ENCODE results near the gene MEGF8.

MEGF8 gene

DNA sequence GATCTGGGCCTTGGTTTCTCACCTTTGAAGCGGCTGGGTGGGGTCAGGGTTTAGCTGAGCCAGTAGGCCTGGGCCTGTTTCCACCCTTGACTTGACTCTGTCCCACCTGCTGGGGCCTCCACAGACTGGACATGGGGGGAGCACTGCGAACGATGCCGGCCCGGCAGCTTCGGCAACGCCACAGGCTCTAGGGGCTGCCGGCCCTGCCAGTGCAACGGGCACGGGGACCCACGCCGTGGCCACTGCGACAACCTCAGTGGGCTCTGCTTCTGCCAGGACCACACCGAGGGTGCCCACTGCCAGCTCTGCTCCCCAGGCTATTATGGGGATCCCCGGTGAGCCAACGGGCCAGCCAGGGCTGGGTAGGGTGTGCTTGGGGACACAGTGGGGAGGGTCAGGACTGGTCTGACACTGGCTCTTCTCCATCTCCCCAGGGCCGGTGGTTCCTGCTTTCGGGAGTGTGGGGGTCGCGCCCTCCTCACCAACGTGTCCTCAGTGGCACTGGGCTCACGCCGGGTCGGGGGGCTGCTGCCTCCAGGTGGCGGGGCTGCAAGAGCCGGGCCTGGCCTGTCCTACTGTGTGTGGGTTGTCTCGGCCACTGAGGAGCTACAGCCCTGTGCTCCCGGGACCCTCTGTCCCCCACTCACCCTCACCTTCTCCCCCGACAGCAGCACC, 28.0 kb downstream of the MEGF8 start:
- TF ChIP-seq SIN3A (IDR thresholded peaks at IDR 0.05; ENCODE audit: borderline replicate concordance, insufficient read depth, low read length) = no peak
- TF ChIP-seq, protein P1, sequence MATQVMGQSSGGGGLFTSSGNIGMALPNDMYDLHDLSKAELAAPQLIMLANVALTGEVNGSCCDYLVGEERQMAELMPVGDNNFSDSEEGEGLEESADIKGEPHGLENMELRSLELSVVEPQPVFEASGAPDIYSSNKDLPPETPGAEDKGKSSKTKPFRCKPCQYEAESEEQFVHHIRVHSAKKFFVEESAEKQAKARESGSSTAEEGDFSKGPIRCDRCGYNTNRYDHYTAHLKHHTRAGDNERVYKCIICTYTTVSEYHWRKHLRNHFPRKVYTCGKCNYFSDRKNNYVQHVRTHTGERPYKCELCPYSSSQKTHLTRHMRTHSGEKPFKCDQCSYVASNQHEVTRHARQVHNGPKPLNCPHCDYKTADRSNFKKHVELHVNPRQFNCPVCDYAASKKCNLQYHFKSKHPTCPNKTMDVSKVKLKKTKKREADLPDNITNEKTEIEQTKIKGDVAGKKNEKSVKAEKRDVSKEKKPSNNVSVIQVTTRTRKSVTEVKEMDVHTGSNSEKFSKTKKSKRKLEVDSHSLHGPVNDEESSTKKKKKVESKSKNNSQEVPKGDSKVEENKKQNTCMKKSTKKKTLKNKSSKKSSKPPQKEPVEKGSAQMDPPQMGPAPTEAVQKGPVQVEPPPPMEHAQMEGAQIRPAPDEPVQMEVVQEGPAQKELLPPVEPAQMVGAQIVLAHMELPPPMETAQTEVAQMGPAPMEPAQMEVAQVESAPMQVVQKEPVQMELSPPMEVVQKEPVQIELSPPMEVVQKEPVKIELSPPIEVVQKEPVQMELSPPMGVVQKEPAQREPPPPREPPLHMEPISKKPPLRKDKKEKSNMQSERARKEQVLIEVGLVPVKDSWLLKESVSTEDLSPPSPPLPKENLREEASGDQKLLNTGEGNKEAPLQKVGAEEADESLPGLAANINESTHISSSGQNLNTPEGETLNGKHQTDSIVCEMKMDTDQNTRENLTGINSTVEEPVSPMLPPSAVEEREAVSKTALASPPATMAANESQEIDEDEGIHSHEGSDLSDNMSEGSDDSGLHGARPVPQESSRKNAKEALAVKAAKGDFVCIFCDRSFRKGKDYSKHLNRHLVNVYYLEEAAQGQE (IDR thresholded peaks at IDR 0.05; ENCODE audit: insufficient read depth in 1 of 2, low read depth in 2 of 2, low read length in 2 of 2) = no peak
- TF ChIP-seq POLR2AphosphoS5 (IDR thresholded peaks at IDR 0.05; ENCODE audit: low read depth, low read length) = no peak
- no peak for TF ChIP-seq TAF1 (IDR thresholded peaks at IDR 0.05; ENCODE audit: borderline replicate concordance, insufficient read depth, low read length)
- no peak for TF ChIP-seq FOXP2 (optimal IDR thresholded peaks at IDR 0.05; ENCODE audit: borderline replicate concordance, extremely low read depth, extremely low read length, insufficient read depth)

DNA sequence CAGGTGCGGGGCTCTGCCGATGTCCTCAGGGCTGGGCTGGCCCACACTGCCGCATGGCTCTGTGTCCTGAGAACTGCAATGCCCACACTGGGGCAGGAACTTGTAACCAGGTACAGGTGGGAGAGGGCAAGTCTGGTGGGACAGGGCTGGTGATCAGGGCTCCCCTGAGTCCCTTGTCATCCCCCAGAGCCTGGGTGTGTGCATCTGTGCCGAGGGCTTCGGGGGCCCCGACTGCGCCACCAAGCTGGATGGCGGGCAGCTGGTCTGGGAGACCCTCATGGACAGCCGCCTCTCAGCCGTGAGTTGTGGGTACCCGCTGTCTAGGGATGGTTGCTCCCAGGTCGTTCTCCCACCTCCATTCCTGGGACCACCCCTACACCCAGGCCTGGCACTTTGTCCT, 30.5 kb downstream of the MEGF8 start:
- TF ChIP-seq TAF1 (IDR thresholded peaks at IDR 0.05; ENCODE audit: borderline replicate concordance, insufficient read depth, low read length) (no peak), FOXP2 (optimal IDR thresholded peaks at IDR 0.05; ENCODE audit: borderline replicate concordance, extremely low read depth, extremely low read length, insufficient read depth) (no peak), SIN3A (IDR thresholded peaks at IDR 0.05; ENCODE audit: borderline replicate concordance, insufficient read depth, low read length) (no peak), POLR2AphosphoS5 (IDR thresholded peaks at IDR 0.05; ENCODE audit: low read depth, low read length) (no peak)
- TF ChIP-seq, protein P1 (IDR thresholded peaks at IDR 0.05; ENCODE audit: insufficient read depth in 1 of 2, low read depth in 2 of 2, low read length in 2 of 2) = no peak

DNA sequence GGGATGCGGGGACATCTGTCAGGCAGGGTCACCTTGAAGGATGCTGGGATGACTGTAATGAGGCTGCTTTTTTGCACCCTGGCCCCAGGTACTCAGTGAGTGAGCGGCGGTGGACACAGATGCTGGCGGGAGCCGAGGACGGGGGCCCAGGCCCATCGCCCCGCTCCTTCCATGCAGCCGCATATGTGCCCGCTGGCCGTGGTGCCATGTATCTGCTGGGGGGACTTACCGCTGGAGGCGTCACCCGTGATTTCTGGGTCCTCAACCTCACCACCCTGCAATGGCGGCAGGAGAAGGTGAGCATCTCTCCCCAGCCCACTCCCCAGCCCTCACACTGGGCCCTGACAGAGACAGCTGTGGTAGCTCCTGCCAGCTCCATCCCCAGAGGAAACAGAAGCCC, 31.3 kb downstream of the MEGF8 start:
- TF ChIP-seq POLR2AphosphoS5 (IDR thresholded peaks at IDR 0.05; ENCODE audit: low read depth, low read length) (no peak), FOXP2 (optimal IDR thresholded peaks at IDR 0.05; ENCODE audit: borderline replicate concordance, extremely low read depth, extremely low read length, insufficient read depth) (no peak), TAF1 (IDR thresholded peaks at IDR 0.05; ENCODE audit: borderline replicate concordance, insufficient read depth, low read length) (no peak), SIN3A (IDR thresholded peaks at IDR 0.05; ENCODE audit: borderline replicate concordance, insufficient read depth, low read length) (no peak)
- TF ChIP-seq, protein P1 (IDR thresholded peaks at IDR 0.05; ENCODE audit: insufficient read depth in 1 of 2, low read depth in 2 of 2, low read length in 2 of 2) = no peak

DNA sequence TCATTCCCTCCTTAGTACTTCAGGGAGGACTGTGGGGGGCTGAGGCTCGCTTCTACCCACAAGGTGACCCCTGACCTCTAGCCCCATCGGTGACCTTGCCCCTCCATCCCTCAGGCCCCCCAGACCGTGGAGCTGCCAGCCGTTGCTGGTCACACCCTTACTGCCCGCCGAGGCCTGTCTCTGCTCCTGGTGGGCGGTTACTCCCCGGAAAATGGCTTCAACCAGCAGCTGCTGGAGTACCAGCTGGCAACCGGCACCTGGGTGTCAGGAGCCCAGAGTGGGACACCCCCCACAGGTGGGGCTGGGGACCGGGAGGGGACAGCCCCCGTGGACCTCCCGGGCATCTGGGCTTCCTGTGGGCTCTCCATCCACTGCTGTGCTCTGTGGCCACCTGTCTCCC, 31.9 kb downstream of the MEGF8 start:
- TF ChIP-seq, protein P1 (IDR thresholded peaks at IDR 0.05; ENCODE audit: insufficient read depth in 1 of 2, low read depth in 2 of 2, low read length in 2 of 2) = no peak
- no peak for TF ChIP-seq TAF1 (IDR thresholded peaks at IDR 0.05; ENCODE audit: borderline replicate concordance, insufficient read depth, low read length)
- no peak for TF ChIP-seq FOXP2 (optimal IDR thresholded peaks at IDR 0.05; ENCODE audit: borderline replicate concordance, extremely low read depth, extremely low read length, insufficient read depth)
- no peak for TF ChIP-seq SIN3A (IDR thresholded peaks at IDR 0.05; ENCODE audit: borderline replicate concordance, insufficient read depth, low read length)
- no peak for TF ChIP-seq POLR2AphosphoS5 (IDR thresholded peaks at IDR 0.05; ENCODE audit: low read depth, low read length)

Measured in PFSK-1 (cell line).